Breast epithelium (tissue), 4 donors: Measurements from ENCODE around the gene OXSR1. TPM values are rescaled to one million over a fixed set of nuclear protein-coding genes. Genes with fewer than 3 reads are reported as not detected.

Experiments used
- DNase-seq, 2 donors: peaks; one replicate each; pipeline ENCODE4 v3.0.0-alpha.2; 2019; ENCODE audit warnings: low spot score in 2 of 2
- H3K27ac ChIP-seq, 2 donors: fragments of 200-600 bp; sonication (generic) in 1 of 2; one replicate each; pipeline ENCODE4 v1.5.1; 2016 to 2019; ENCODE audit warnings: mild to moderate bottlenecking in 1 of 2
- H3K27me3 ChIP-seq, 2 donors: fragments of 200-600 bp; sonication (generic) in 1 of 2; one replicate each; pipeline versions ENCODE4 v1.5.1 to v1.6.0; 2017 to 2019; ENCODE audit warnings: control low read depth in 1 of 2, mild to moderate bottlenecking in 1 of 2
- H3K36me3 ChIP-seq: fragments of 200-600 bp; one replicate; pipeline ENCODE4 v1.5.1; 2019
- H3K4me1 ChIP-seq, 2 donors: fragments of 200-600 bp; sonication (generic); one replicate each; pipeline ENCODE4 v1.5.1; 2016 to 2019; ENCODE audit warnings: control low read depth in 1 of 2
- H3K4me3 ChIP-seq, 3 donors: fragments of 200-600 bp; sonication (generic); 1 replicate in 2 of 3; 2 replicates in 1 of 3; pipeline ENCODE4 v1.5.1; 2016 to 2019; ENCODE audit warnings: mild to moderate bottlenecking in 3 of 3, moderate library complexity in 2 of 3
- H3K9me3 ChIP-seq, 2 donors: fragments of 200-600 bp; sonication (generic) in 1 of 2; one replicate each; pipeline ENCODE4 v1.5.1; 2016 to 2019; ENCODE audit warnings: control low read depth in 1 of 2
- CTCF ChIP-seq, 3 donors: fragments of 450-650 bp; IDR thresholded peaks; one replicate each; pipeline ENCODE4 v1.5.1; 2016 to 2017; ENCODE audit warnings: antibody characterized with exemption in 3 of 3, mild to moderate bottlenecking in 3 of 3, moderate library complexity in 3 of 3
- POLR2A ChIP-seq: fragments of 450-650 bp; IDR thresholded peaks from one replicate; pipeline ENCODE4 v1.6.1; 2016; ENCODE audit warnings: antibody characterized with exemption, mild to moderate bottlenecking, moderate library complexity
- POLR2AphosphoS5 ChIP-seq, 3 donors: sonication (generic); formaldehyde crosslinking; IDR thresholded peaks; one replicate each; pipeline ENCODE4 v1.6.1; 2017; ENCODE audit warnings: antibody characterized with exemption in 3 of 3
- intact Hi-C: fragments of 100-400 bp; cut with DNase I; formaldehyde crosslinking; loops from one replicate; pipeline ENCODE4 v1.15.1; 2023; ENCODE audit warnings: low total_unique reads
- total RNA-seq, 3 donors: library from RNA; depleted of rRNA; stranded (reverse); fragments of >200 nt; gene quantifications; one replicate each; pipeline ENCODE4 v1.1.0, GENCODE V29; 2016

OXSR1 gene
- total RNA-seq, 3 donors from 2014 or later = 29.0 to 41.6 (median 33.1) TPM

DNA sequence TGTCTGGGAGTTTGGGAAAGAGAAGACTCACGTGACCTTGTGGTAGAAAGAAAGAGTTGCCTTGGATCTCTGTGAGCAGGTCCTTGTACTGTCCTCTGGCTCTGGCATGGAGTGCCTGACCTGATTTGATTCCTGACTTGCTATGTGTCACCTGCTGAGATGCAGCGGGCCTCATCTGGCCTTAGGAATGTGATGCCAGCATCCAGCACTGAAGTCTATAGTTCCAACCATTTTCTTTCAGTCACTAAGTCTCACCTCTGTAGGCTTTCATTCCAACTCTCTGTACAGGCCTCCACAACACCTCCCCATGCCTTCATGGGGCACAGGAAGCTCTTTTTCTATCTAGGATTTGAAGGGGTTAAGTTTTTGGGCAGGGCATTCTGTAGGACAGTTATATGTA, 12.1 kb upstream of the OXSR1 start:
- H3K27me3 ChIP-seq = no peaks in the 10 kb centered on the region
- TF ChIP-seq POLR2A = no peak
- TF ChIP-seq CTCF (IDR thresholded peaks at IDR 0.05) = no peak
- TF ChIP-seq POLR2AphosphoS5 (IDR thresholded peaks at IDR 0.05) = no peak
- intact Hi-C loops = no loop called here
- H3K4me3 ChIP-seq = no peak overlapping the region
- H3K36me3 ChIP-seq = no peaks in the 10 kb centered on the region
- H3K9me3 ChIP-seq = no peaks in the 10 kb centered on the region
- DNase-seq = no peak
- no peaks in the 10 kb centered on the region for H3K4me1 ChIP-seq
- H3K27ac ChIP-seq = peak overlapping the region in 1 of 2 donors; percentile 71

GRCh38 chr3:38154033-38154494, 11.3 kb upstream of the OXSR1 start:
- intact Hi-C loops = no loop called here
- Histone ChIP-seq H3K4me3 (no peak overlapping the region), H3K36me3 (no peaks in the 10 kb centered on the region), H3K4me1 (no peaks in the 10 kb centered on the region), H3K27me3 (no peaks in the 10 kb centered on the region), H3K27ac (peak overlapping the region; percentile 58 to 71), H3K9me3 (no peaks in the 10 kb centered on the region)
- peak in 1 of 2 donors; percentile 50 for DNase-seq
- TF ChIP-seq POLR2AphosphoS5 (IDR thresholded peaks at IDR 0.05) (peak in 1 of 3 donors; percentile 70), CTCF (IDR thresholded peaks at IDR 0.05) (no peak)

DNA sequence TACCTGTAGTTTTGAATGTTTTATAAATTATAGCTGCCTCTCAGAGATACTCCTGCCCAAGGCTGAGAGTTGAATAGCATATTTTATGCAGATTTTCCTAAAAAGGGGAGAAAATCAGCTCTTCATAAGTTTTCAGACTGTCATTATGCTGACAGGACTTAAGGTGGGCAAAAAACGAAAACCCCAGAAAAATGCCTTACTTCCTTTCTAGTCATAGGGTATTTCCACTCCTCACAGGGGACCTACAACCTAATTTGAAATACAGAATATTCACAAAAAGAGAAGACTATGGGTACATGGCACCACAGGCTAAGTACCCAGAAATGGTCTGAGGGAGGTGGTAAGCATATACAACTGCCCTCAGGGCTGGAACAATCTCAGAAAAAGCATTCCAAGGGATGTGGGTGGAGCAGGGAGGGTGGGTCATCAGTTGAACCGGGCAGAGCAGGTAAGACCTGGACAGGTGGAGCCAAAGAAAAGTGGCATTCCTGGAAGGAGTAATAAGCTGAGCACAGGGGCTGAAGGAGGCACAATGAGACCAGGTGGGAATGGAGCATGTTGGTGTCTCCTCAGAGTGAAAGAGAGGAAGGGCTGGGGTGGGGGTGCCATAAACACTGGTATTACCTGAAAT, 10.6 kb upstream of the OXSR1 start:
- H3K27ac ChIP-seq = peak overlapping the region; percentile 58 to 69

DNA sequence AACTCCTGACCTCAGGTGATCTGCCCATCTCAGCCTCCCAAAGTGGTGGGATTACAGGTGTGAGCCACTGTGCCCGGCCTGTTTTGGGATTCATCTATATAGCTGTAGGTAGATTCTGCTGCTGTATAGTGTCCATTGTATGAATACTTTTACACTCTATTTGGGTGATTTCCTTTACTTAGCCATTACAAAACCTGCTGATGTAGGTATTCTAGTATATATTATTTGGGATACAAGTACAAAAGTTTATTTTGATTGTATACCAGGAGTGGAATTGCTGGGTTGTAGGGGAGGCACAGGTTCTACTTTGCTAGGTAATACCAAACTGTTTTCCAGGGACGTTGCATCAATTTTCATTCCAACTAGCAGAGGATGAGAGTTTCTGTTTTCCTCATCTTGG, 9.5 kb upstream of the OXSR1 start:
- DNase-seq = no peak
- Histone ChIP-seq H3K36me3 (no peaks in the 10 kb centered on the region), H3K27ac (no peak overlapping the region), H3K4me3 (no peak overlapping the region), H3K27me3 (no peaks in the 10 kb centered on the region), H3K4me1 (no peaks in the 10 kb centered on the region), H3K9me3 (no peaks in the 10 kb centered on the region)
- no peak for TF ChIP-seq CTCF (IDR thresholded peaks at IDR 0.05)
- TF ChIP-seq POLR2AphosphoS5 (IDR thresholded peaks at IDR 0.05) = no peak
- no peak for TF ChIP-seq POLR2A
- intact Hi-C loops = no loop called here

More for the DNA sequence above, 10.6 kb upstream of the OXSR1 start:
- H3K9me3 ChIP-seq = no peaks in the 10 kb centered on the region
- H3K4me1 ChIP-seq = no peaks in the 10 kb centered on the region
- DNase-seq = no peak
- no peaks in the 10 kb centered on the region for H3K27me3 ChIP-seq
- no peaks in the 10 kb centered on the region for H3K36me3 ChIP-seq
- TF ChIP-seq CTCF (IDR thresholded peaks at IDR 0.05) = no peak
- no peak for TF ChIP-seq POLR2AphosphoS5 (IDR thresholded peaks at IDR 0.05)
- TF ChIP-seq POLR2A = no peak
- intact Hi-C loops = no loop called here
- no peak overlapping the region for H3K4me3 ChIP-seq

- TF ChIP-seq POLR2A (no peak), POLR2AphosphoS5 (IDR thresholded peaks at IDR 0.05) (no peak), CTCF (IDR thresholded peaks at IDR 0.05) (no peak)
- Histone ChIP-seq H3K36me3 (no peaks in the 10 kb centered on the region), H3K9me3 (no peaks in the 10 kb centered on the region), H3K27ac (no peak overlapping the region), H3K4me3 (no peak overlapping the region), H3K4me1 (no peaks in the 10 kb centered on the region), H3K27me3 (no peaks in the 10 kb centered on the region)
- intact Hi-C loops = no loop called here
- no peak for DNase-seq
These were observed 8.2 kb upstream of the OXSR1 start for GRCh38 chr3:38157117-38157516.
